22Rv1 (cell line): ENCODE results near the gene EPB41L4B.

Experiments used
- ZFX ChIP-seq: fragments of 450-650 bp; IDR thresholded peaks from 2 replicates; pipeline ENCODE4 v1.6.1; 2017; ENCODE audit warnings: antibody characterized with exemption, borderline replicate concordance
- TF ChIP-seq, protein P1 (sequence below): fragments of 450-650 bp; IDR thresholded peaks from 2 replicates; pipeline ENCODE4 v1.5.1; 2017; ENCODE audit warnings: mild to moderate bottlenecking

DNA sequence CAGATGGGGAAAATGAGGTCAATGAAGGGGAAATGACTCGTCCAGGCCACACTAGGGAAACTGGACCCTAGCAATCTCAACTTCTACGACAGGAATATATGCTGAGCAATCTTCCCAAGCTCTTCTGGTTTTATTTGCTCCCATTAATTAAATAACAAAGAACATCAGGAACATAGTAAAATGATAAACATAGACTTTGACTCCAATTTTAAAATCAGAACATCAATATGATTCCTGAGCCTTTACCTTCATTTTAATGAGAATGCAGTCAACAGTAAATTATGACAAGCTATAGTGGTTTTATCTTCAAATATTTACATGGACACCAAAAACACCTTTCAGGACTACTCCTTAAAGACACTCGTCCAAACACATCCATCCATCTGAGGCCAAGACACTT is 79.7 kb downstream of the EPB41L4B start:
- TF ChIP-seq, protein P1, sequence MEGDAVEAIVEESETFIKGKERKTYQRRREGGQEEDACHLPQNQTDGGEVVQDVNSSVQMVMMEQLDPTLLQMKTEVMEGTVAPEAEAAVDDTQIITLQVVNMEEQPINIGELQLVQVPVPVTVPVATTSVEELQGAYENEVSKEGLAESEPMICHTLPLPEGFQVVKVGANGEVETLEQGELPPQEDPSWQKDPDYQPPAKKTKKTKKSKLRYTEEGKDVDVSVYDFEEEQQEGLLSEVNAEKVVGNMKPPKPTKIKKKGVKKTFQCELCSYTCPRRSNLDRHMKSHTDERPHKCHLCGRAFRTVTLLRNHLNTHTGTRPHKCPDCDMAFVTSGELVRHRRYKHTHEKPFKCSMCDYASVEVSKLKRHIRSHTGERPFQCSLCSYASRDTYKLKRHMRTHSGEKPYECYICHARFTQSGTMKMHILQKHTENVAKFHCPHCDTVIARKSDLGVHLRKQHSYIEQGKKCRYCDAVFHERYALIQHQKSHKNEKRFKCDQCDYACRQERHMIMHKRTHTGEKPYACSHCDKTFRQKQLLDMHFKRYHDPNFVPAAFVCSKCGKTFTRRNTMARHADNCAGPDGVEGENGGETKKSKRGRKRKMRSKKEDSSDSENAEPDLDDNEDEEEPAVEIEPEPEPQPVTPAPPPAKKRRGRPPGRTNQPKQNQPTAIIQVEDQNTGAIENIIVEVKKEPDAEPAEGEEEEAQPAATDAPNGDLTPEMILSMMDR: no peak
- TF ChIP-seq ZFX: no peak
